A673 (cell line): ENCODE results near the gene GPR15. TPM values are rescaled to one million over a fixed set of nuclear protein-coding genes. Genes with fewer than 3 reads are reported as not detected.

Source experiments
- BruUV-seq: library from RNA; stranded (reverse); fragments of 400-500 nt; replicated peaks from 2 replicates; lab custom pipeline; 2021; lab: Mats Ljungman, UMichigan
- CTCF ChIA-PET: fragments of 300-600 bp; sonication (Branson Sonifier 250); formaldehyde crosslinking; loops from one replicate; lab custom pipeline; 2022; ENCODE audit warnings: antibody characterized with exemption; lab: Charles Lee
- POLR2A ChIA-PET: fragments of 300-600 bp; sonication (Branson Sonifier 250); formaldehyde crosslinking; loops from one replicate; lab custom pipeline; 2022; ENCODE audit warnings: antibody characterized with exemption; ENCODE audit not compliant: low non-redundant PET; lab: Charles Lee
- DNase-seq: peaks from one replicate; pipeline ENCODE4 v3.0.0-alpha.2; 2015; ENCODE audit warnings: low spot score
- H3K27ac ChIP-seq: fragments of 200-600 bp; sonication (generic); 2 replicates; pipeline ENCODE4 v1.5.1; 2016; ENCODE audit warnings: mixed run types, low read depth, mild to moderate bottlenecking, mixed read lengths, antibody characterized with exemption, low read length; ENCODE audit not compliant: poor library complexity, severe bottlenecking
- H3K27me3 ChIP-seq: fragments of 200-600 bp; sonication (generic); replicated peaks from 2 replicates; pipeline ENCODE4 v1.6.1; 2017; ENCODE audit warnings: mixed run types, low read depth, mild to moderate bottlenecking, mixed read lengths, antibody characterized with exemption, low read length; ENCODE audit not compliant: insufficient read depth, poor library complexity
- H3K36me3 ChIP-seq: fragments of 200-600 bp; sonication (generic); 2 replicates; pipeline ENCODE4 v1.6.1; 2016; ENCODE audit warnings: mixed run types, mild to moderate bottlenecking, mixed read lengths, antibody characterized with exemption, low read length; ENCODE audit not compliant: insufficient read depth, poor library complexity, severe bottlenecking
- H3K4me1 ChIP-seq: fragments of 200-600 bp; sonication (generic); 2 replicates; pipeline ENCODE4 v1.6.1; 2017; ENCODE audit warnings: mixed run types, mild to moderate bottlenecking, mixed read lengths, antibody characterized with exemption, low read length; ENCODE audit not compliant: insufficient read depth, poor library complexity, severe bottlenecking
- H3K4me3 ChIP-seq: fragments of 200-600 bp; sonication (generic); 2 replicates; pipeline ENCODE4 v1.5.1; 2016; ENCODE audit warnings: low read depth, mixed run types, mild to moderate bottlenecking, mixed read lengths, low read length; ENCODE audit not compliant: poor library complexity, severe bottlenecking
- H3K9me3 ChIP-seq: fragments of 200-600 bp; sonication (generic); 2 replicates; pipeline ENCODE4 v1.6.1; 2016; ENCODE audit warnings: mixed run types, low read depth, mild to moderate bottlenecking, mixed read lengths, antibody characterized with exemption, low read length; ENCODE audit not compliant: poor library complexity, severe bottlenecking
- CTCF ChIP-seq: fragments of 300-800, 200-600 bp; sonication (generic); conservative IDR thresholded peaks from 2 replicates; pipeline ENCODE4 v1.5.1; 2017; ENCODE audit warnings: low read depth, mild to moderate bottlenecking, antibody characterized with exemption, low read length, moderate library complexity, mixed read lengths
- EZH2 ChIP-seq: fragments of 200-600 bp; sonication (generic); IDR thresholded peaks from 2 replicates; pipeline ENCODE4 v1.6.1; 2017; ENCODE audit warnings: borderline replicate concordance, low read depth, mild to moderate bottlenecking, mixed read lengths, antibody characterized with exemption, low read length; ENCODE audit not compliant: poor library complexity, severe bottlenecking
- intact Hi-C: fragments of 100-400 bp; cut with micrococcal nuclease; formaldehyde crosslinking; loops from one replicate; pipeline ENCODE4 v1.10.0; 2022; ENCODE audit not compliant: unreplicated experiment
- total RNA-seq: library from RNA; stranded (reverse); gene quantifications from 2 replicates; pipeline ENCODE4 v1.2.3, GENCODE V29; 2021

GPR15 gene
- total RNA-seq, 1 experiment from 2014 or later, result not detected

- no peak overlapping the region for H3K4me3 ChIP-seq
- BruUV-seq, result no TSS peak
- no peak overlapping the region for H3K27ac ChIP-seq
- no peaks in the 10 kb centered on the region for H3K9me3 ChIP-seq
- DNase-seq, result no peak
- H3K27me3 ChIP-seq, result no peaks in the 10 kb centered on the region
- intact Hi-C loops, result no loop called here
- ChIA-PET CTCF (no interaction called here), POLR2A (no interaction called here)
- TF ChIP-seq CTCF (no peak), EZH2 (no peak)
- H3K36me3 ChIP-seq, result peaks cover 27% of the 10 kb centered on the region
- no peaks in the 10 kb centered on the region for H3K4me1 ChIP-seq
Measured at GRCh38 chr3:98514948-98515347, 16.8 kb upstream of the GPR15 start.

GRCh38 chr3:98518816-98519215 is 13.0 kb upstream of the GPR15 start:
- TF ChIP-seq CTCF (no peak), EZH2 (no peak)
- Histone ChIP-seq H3K4me1 (no peaks in the 10 kb centered on the region), H3K9me3 (no peaks in the 10 kb centered on the region), H3K4me3 (no peak overlapping the region), H3K27me3 (no peaks in the 10 kb centered on the region), H3K27ac (no peak overlapping the region), H3K36me3 (peaks cover 36% of the 10 kb centered on the region)
- intact Hi-C loops, result no loop called here
- no peak for DNase-seq
- POLR2A ChIA-PET, result no interaction called here
- BruUV-seq, result no TSS peak
- CTCF ChIA-PET, result no interaction called here

GRCh38 chr3:98519351-98519750 is 12.4 kb upstream of the GPR15 start:
- H3K27me3 ChIP-seq, result no peaks in the 10 kb centered on the region
- no peaks in the 10 kb centered on the region for H3K9me3 ChIP-seq
- DNase-seq, result no peak
- H3K4me3 ChIP-seq, result no peak overlapping the region
- CTCF ChIA-PET, result no interaction called here
- intact Hi-C loops, result no loop called here
- no peak overlapping the region for H3K27ac ChIP-seq
- BruUV-seq, result no TSS peak
- POLR2A ChIA-PET, result no interaction called here
- H3K4me1 ChIP-seq, result no peaks in the 10 kb centered on the region
- peaks cover 36% of the 10 kb centered on the region for H3K36me3 ChIP-seq
- TF ChIP-seq CTCF, result no peak
- no peak for TF ChIP-seq EZH2
